SH-SY5Y (cell line): ENCODE results near the gene EVX2.

ENCODE experiments used
- GATA2 ChIP-seq: IDR thresholded peaks from 2 replicates; pipeline ENCODE4 v1.6.1; 2011; ENCODE audit warnings: mild to moderate bottlenecking, low read depth, low read length
- GATA3 ChIP-seq: IDR thresholded peaks from 2 replicates; pipeline ENCODE4 v1.6.1; 2011; ENCODE audit warnings: low read depth, mild to moderate bottlenecking, low read length, moderate library complexity

DNA sequence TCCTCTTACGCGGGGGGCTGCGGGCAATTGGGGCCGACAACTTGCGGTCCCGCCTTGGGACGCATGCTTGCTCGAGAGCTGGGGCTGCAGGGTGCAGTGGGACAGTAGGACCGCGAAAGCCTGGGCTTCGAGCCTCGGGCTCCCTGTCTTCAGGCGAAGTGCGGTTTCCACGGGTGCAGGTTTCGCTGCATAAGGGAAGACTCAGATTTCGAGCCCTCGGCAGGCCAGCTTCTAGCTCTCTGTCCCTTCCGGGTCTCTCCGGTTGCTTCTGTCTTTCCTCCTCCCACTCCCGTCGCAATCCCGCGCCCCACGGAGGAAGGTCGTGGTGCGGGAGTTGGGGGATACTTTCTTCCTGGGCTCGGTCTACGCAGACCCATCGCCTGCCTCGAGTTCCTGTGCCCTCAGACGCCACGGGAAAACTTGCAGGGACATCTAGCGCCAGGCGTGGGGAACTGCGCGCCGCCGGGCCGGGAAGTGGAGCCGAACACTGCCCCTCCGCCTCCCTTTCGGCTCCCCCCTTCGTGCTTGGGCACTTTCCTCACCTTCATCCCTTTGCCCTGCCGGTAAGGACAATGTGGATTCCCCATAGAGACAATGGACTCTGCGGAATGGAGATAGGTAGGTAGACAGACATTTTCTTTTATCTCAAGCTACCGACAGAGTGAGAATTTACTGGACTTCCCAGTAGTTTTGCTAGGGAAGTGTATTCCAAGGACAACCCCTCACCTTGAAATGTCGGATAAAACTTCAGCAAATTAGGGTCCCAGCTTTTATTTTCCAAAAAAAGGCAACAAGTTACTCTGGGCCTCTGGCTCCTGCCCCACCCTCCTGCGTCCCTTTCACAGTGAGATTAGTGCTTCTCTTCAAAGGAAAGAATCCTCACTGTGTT, 4.5 kb upstream of the EVX2 start:
- no peak for TF ChIP-seq GATA2
- no peak for TF ChIP-seq GATA3
